Measurements from ENCODE around the gene KCNJ3.

The KCNJ3 gene

GRCh38 chr2:154698296-154698720 is at the start of gene KCNJ3:
Gene KCNJ3 (plus strand): TSS chr2:154698695. CDS start chr2:154698776, 81 bp downstream.
- Histone ChIP-seq H3K4me2 (ENCODE audit: low read depth, low read length, poor library complexity, severe bottlenecking) (no peak within 1 kb of the TSS), H4K20me1 (ENCODE audit: low read depth, low read length) (no peaks in the 10 kb centered on the region), H3K27me3 (ENCODE audit: low read length) (no peaks in the 10 kb centered on the region), H2AFZ (ENCODE audit: low read depth, low read length, severe bottlenecking) (no peak within 1 kb of the TSS), H3K27ac (ENCODE audit: low read depth, low read length) (no peak within 1 kb of the TSS), H3F3A (ENCODE audit: insufficient read depth) (no peaks in the 10 kb centered on the region), H3K79me2 (ENCODE audit: insufficient read depth, low read length) (no peaks in the 10 kb centered on the region), H3K36me3 (ENCODE audit: low read length) (no peaks in the 10 kb centered on the region), H3K4me3 (ENCODE audit: insufficient read depth, low read length, poor library complexity, severe bottlenecking) (no peak within 1 kb of the TSS), H3K9me3 (ENCODE audit: insufficient read depth, low read length) (no peaks in the 10 kb centered on the region), H3K9me2 (replicated peaks; ENCODE audit: insufficient read depth, low read length) (no peaks in the 10 kb centered on the region), H3K9ac (ENCODE audit: low read length) (no peak within 1 kb of the TSS)
- TF ChIP-seq EZH2phosphoT487 (conservative IDR thresholded peaks at IDR 0.05; ENCODE audit: low read length) = no peak
- no peak for TF ChIP-seq CTCF (IDR thresholded peaks at IDR 0.05; ENCODE audit: insufficient read depth, low read length, poor library complexity, severe bottlenecking)

GRCh38 chr2:154655499-154655898 is 43.0 kb upstream of the KCNJ3 start:
- no peak overlapping the region for H3K4me2 ChIP-seq (ENCODE audit: low read depth, low read length, poor library complexity, severe bottlenecking)
- H3K9ac ChIP-seq (ENCODE audit: low read length) = no peak overlapping the region
- no peaks in the 10 kb centered on the region for H3K36me3 ChIP-seq (ENCODE audit: low read length)
- H3K79me2 ChIP-seq (ENCODE audit: insufficient read depth, low read length) = no peaks in the 10 kb centered on the region
- H3F3A ChIP-seq (ENCODE audit: insufficient read depth) = no peaks in the 10 kb centered on the region
- no peak overlapping the region for H2AFZ ChIP-seq (ENCODE audit: low read depth, low read length, severe bottlenecking)
- H3K4me3 ChIP-seq (ENCODE audit: insufficient read depth, low read length, poor library complexity, severe bottlenecking) = no peak overlapping the region
- H4K20me1 ChIP-seq (ENCODE audit: low read depth, low read length) = no peaks in the 10 kb centered on the region
- H3K27me3 ChIP-seq (ENCODE audit: low read length) = no peaks in the 10 kb centered on the region
- TF ChIP-seq EZH2phosphoT487 (conservative IDR thresholded peaks at IDR 0.05; ENCODE audit: low read length) (no peak), CTCF (IDR thresholded peaks at IDR 0.05; ENCODE audit: insufficient read depth, low read length, poor library complexity, severe bottlenecking) (no peak)
- H3K9me2 ChIP-seq (replicated peaks; ENCODE audit: insufficient read depth, low read length) = no peaks in the 10 kb centered on the region
- H3K27ac ChIP-seq (ENCODE audit: low read depth, low read length) = no peak overlapping the region
- no peaks in the 10 kb centered on the region for H3K9me3 ChIP-seq (ENCODE audit: insufficient read depth, low read length)

GRCh38 chr2:154658854-154659253 is 39.6 kb upstream of the KCNJ3 start:
- H3F3A ChIP-seq (ENCODE audit: insufficient read depth) = no peaks in the 10 kb centered on the region
- H3K4me3 ChIP-seq (ENCODE audit: insufficient read depth, low read length, poor library complexity, severe bottlenecking) = no peak overlapping the region
- H3K9me3 ChIP-seq (ENCODE audit: insufficient read depth, low read length) = no peaks in the 10 kb centered on the region
- no peak for TF ChIP-seq CTCF (IDR thresholded peaks at IDR 0.05; ENCODE audit: insufficient read depth, low read length, poor library complexity, severe bottlenecking)
- TF ChIP-seq EZH2phosphoT487 (conservative IDR thresholded peaks at IDR 0.05; ENCODE audit: low read length) = no peak
- H3K79me2 ChIP-seq (ENCODE audit: insufficient read depth, low read length) = no peaks in the 10 kb centered on the region
- no peaks in the 10 kb centered on the region for H3K9me2 ChIP-seq (replicated peaks; ENCODE audit: insufficient read depth, low read length)
- no peaks in the 10 kb centered on the region for H3K27me3 ChIP-seq (ENCODE audit: low read length)
- no peak overlapping the region for H3K9ac ChIP-seq (ENCODE audit: low read length)
- H4K20me1 ChIP-seq (ENCODE audit: low read depth, low read length) = no peaks in the 10 kb centered on the region
- no peak overlapping the region for H3K4me2 ChIP-seq (ENCODE audit: low read depth, low read length, poor library complexity, severe bottlenecking)
- no peak overlapping the region for H2AFZ ChIP-seq (ENCODE audit: low read depth, low read length, severe bottlenecking)
- no peak overlapping the region for H3K27ac ChIP-seq (ENCODE audit: low read depth, low read length)
- no peaks in the 10 kb centered on the region for H3K36me3 ChIP-seq (ENCODE audit: low read length)
